Activated naive CD8-positive, alpha-beta T cell treated with anti-CD3 and anti-CD28 coated beads, Interleukin-2, amount 50 U/mL, for 24 hours (primary cell): ENCODE measurements around the gene PPP2R5D.

Source experiments
- ATAC-seq: fragments of 150-1000 bp; cut with Tn5 transposase; one replicate; pipeline ENCODE4 v1.10.0; 2021
- DNase-seq: peaks from one replicate; pipeline ENCODE4 v3.0.0; 2021
- H3K27ac Mint-ChIP-seq: one replicate; pipeline ENCODE4 v1.8.0; 2021; ENCODE audit warnings: mild to moderate bottlenecking, mixed read lengths
- H3K27me3 Mint-ChIP-seq: one replicate; pipeline ENCODE4 v1.8.0; 2021; ENCODE audit warnings: mixed read lengths
- H3K36me3 Mint-ChIP-seq: one replicate; pipeline ENCODE4 v1.8.0; 2021; ENCODE audit warnings: low read depth, mixed read lengths
- H3K4me1 Mint-ChIP-seq: one replicate; pipeline ENCODE4 v1.8.0; 2021; ENCODE audit warnings: mixed read lengths
- H3K4me3 Mint-ChIP-seq: one replicate; pipeline ENCODE4 v1.8.0; 2021; ENCODE audit warnings: mild to moderate bottlenecking, moderate library complexity, mixed read lengths
- H3K9me3 Mint-ChIP-seq: one replicate; pipeline ENCODE4 v1.8.0; 2021; ENCODE audit warnings: mixed read lengths

The PPP2R5D gene

DNA sequence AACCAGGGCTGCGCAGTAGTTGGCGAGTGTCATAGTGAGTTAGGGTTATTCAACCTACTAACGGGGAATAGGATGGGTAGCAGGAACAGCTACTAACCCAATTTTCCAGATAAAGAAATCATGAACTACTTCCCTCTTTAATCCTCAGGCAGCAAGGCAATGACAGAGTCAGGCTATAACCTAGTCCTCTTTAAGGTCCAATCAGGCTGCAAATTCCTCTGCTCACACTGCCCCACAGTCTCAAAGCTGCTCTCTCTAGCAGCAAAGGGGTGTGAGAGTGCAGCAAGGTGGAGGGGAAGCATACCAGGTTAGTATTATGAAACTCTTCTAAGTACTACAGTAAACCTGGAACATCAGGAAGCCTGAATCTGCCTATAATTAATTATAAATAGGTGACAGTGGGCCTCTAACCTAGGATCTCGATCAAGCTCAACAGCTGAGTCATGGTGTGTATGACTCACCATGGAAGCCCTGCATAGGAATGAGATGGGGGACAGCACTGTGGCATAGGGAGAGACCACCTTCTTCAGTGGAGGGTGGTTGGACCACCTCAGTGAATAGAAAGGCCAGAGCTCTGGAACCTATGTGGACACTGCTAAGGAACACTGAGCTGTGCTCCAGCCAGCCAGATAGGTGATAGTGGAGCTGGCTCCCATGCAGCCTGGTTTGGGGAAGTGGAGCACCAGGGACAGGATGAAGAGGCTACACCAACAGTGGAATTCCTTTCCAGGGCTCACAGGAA lies 13.3 kb upstream of the PPP2R5D start:
- no peaks in the 10 kb centered on the region for H3K27me3 Mint-ChIP-seq
- DNase-seq (peak; percentile 38), ATAC-seq (peak; percentile 81)
- no peak overlapping the region for H3K4me3 Mint-ChIP-seq
- H3K4me1 Mint-ChIP-seq: peaks cover 37% of the 10 kb centered on the region
- H3K9me3 Mint-ChIP-seq: no peaks in the 10 kb centered on the region
- H3K36me3 Mint-ChIP-seq: peaks cover 2% of the 10 kb centered on the region
- peak overlapping the region; percentile 5 for H3K27ac Mint-ChIP-seq

GRCh38 chr6:42971746-42972327 lies 12.5 kb upstream of the PPP2R5D start:
- peaks cover 45% of the 10 kb centered on the region for H3K4me1 Mint-ChIP-seq
- H3K27me3 Mint-ChIP-seq: no peaks in the 10 kb centered on the region
- no peak overlapping the region for H3K4me3 Mint-ChIP-seq
- peaks cover 8% of the 10 kb centered on the region for H3K36me3 Mint-ChIP-seq
- no peaks in the 10 kb centered on the region for H3K9me3 Mint-ChIP-seq
- no peak for DNase-seq
- no peak for ATAC-seq
- H3K27ac Mint-ChIP-seq: no peak overlapping the region

GRCh38 chr6:42973926-42974325 lies 10.4 kb upstream of the PPP2R5D start:
- DNase-seq: no peak
- peak overlapping the region; percentile 22 for H3K27ac Mint-ChIP-seq
- no peaks in the 10 kb centered on the region for H3K9me3 Mint-ChIP-seq
- H3K4me3 Mint-ChIP-seq: no peak overlapping the region
- no peaks in the 10 kb centered on the region for H3K27me3 Mint-ChIP-seq
- peaks cover 16% of the 10 kb centered on the region for H3K36me3 Mint-ChIP-seq
- peaks cover 54% of the 10 kb centered on the region for H3K4me1 Mint-ChIP-seq
- no peak for ATAC-seq

GRCh38 chr6:42974919-42975505 lies 9.4 kb upstream of the PPP2R5D start:
- Mint-ChIP-seq H3K9me3 (no peaks in the 10 kb centered on the region), H3K4me1 (peaks cover 65% of the 10 kb centered on the region)

DNA sequence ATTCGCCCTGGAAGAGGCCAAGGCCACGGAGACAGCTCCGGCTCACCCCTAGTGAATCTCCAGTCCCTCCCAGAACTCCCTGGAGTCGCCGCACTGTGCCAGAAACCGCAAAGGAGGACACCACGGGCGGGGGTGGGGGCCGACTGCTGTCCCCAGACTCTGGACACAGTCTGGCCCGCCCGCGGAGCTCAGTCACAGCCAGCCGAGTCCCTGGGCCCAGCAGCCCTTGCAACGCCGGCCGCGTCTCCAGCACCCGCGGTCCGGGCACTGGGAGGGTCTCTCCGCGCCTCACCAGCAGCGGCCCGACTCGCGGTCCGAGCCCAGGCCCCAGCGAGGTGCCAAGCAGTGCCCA lies 5.9 kb upstream of the PPP2R5D start:
- DNase-seq: peak; percentile 23
- Mint-ChIP-seq H3K4me3 (peak overlapping the region; percentile 92), H3K4me1 (peaks cover 58% of the 10 kb centered on the region)

More at GRCh38 chr6:42974919-42975505, 9.4 kb upstream of the PPP2R5D start:
- DNase-seq (peak; percentile 18), ATAC-seq (no peak)
- peaks cover 16% of the 10 kb centered on the region for H3K36me3 Mint-ChIP-seq
- no peaks in the 10 kb centered on the region for H3K27me3 Mint-ChIP-seq
- peak overlapping the region; percentile 11 for H3K4me3 Mint-ChIP-seq
- H3K27ac Mint-ChIP-seq: peak overlapping the region; percentile 76

DNA sequence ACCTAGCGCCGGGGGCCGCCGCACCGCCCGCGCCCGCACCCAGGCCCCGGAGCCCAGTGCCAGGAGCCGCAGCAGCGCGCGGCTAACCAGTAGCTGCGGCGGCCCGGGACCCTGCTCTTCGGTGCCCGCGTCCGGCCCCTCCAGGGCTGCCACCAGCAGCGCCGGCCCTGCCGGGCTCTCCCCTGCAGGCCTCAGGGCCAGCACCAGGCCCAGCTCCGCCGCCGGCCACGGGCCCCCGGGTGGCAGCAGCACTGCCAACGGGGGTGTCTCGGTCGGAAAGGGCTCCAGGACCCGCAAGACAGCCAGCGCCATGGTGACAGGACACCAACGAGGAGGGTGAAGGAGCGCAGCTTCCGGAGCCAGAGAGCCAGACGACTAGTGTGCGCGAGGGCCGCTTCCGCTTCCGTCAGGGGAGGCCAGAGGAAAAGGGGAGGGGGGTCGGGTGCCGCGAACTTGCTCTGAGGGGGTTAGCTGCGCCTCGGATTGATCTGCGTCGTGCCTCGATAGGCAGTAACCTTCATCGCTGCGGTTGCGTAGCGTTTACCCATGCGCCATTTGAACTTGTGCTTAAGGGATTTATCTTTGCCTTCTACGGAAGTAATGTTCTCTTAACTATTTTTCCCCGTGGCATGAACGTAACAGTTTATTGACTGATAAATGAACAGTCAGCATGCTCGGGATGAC lies 5.4 kb upstream of the PPP2R5D start, which contains the start of gene PEX6:
PEX6 (minus strand) TSS at position 343 of the 684 bp plus-strand sequence; CDS start at position 312, 31 bp downstream.
- ATAC-seq (peak; percentile 91), DNase-seq (peak; percentile 88)
- peaks cover 60% of the 10 kb centered on the region for H3K4me1 Mint-ChIP-seq
- H3K36me3 Mint-ChIP-seq: peaks cover 16% of the 10 kb centered on the region
- H3K27ac Mint-ChIP-seq: peak within 1 kb of the TSS; percentile 97
- no peaks in the 10 kb centered on the region for H3K27me3 Mint-ChIP-seq
- peak within 1 kb of the TSS; percentile 92 for H3K4me3 Mint-ChIP-seq
- H3K9me3 Mint-ChIP-seq: no peaks in the 10 kb centered on the region

More for the DNA sequence above, 5.9 kb upstream of the PPP2R5D start:
- H3K27me3 Mint-ChIP-seq: no peaks in the 10 kb centered on the region
- H3K36me3 Mint-ChIP-seq: peaks cover 16% of the 10 kb centered on the region
- ATAC-seq: peak; percentile 2
- peak overlapping the region; percentile 88 for H3K27ac Mint-ChIP-seq
- H3K9me3 Mint-ChIP-seq: no peaks in the 10 kb centered on the region

DNA sequence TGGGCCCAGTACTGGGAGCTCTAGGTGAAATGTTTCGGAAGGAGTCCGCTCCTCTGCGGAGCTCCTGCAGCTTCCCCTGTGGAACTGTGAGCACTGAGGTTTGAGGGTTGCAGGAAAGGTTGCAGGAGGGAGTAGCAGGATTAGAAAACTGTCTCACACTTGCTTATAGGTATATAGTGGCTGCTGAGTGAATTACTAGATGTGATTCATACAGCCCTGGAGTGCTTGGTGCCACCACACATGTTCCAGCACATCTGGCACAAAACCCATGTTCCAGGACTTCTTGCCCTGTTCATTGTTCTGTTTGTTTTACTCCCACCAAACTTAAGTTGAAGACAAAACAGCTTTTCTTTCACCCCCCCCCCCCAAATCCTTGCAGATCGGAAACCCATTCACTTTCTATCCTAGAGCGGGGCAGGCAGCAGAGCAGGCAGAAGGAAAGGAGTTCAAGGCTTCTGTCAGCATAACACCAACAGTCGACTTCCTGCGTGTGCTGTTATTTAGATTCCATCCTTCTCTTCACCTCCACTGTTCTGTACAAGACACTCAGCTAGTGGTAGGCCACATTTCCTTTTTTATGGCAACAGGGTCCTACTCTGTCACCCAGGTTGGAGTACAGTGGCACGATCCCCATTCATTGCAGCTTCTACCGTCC lies 4.7 kb upstream of the PPP2R5D start:
- Mint-ChIP-seq H3K4me1 (peaks cover 58% of the 10 kb centered on the region), H3K4me3 (peak overlapping the region; percentile 89), H3K9me3 (no peaks in the 10 kb centered on the region), H3K27ac (peak overlapping the region; percentile 97), H3K27me3 (no peaks in the 10 kb centered on the region), H3K36me3 (peaks cover 16% of the 10 kb centered on the region)
- DNase-seq: no peak
- ATAC-seq: peak; percentile 47

DNA sequence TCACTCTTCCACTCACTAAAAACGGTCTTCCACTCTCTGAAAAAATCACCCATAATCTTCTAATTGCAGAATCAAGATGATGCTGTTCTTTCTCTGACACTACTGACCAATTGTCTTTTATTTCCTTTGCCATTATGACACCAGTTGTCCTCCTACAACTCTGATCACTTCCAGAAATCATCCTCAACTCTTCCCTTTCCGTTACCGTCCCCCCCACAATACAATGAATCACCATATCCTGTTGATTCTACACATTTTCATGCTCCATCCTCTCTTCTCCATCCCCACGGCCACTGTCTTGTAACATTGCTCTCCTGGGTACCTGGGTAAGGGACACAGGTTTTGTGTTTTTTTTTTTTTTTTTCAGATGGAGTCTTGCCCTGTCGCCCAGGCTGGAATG lies 2.5 kb upstream of the PPP2R5D start:
- H3K27ac Mint-ChIP-seq: peak overlapping the region; percentile 29
- H3K4me3 Mint-ChIP-seq: no peak overlapping the region
- H3K4me1 Mint-ChIP-seq: peaks cover 58% of the 10 kb centered on the region

DNA sequence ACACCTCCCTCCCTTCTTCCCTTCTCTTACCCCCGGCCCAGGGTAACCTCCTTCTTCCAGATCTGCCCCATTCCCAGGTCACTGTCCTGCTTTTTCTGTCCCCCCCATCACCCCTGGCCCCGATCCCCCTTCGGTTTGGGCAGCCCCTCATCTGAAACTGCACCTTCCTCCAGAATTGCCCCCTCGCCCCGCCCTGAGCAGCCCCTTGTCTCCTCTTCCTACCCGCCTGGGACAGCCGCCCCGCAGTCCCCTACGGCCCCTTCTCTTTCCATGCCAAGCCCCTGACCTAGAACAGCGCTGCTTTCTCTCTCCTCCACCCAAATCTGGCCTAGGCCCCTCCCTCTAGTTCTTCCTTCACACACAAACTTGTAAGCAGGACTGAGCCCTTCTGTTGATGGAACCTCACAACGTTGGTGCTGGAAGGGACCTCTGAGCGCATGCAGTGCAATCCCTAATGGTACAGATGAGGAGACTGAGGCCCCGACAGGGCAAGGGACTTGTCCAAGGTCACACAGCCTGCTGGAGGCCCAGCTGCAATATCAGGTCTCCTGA lies 630 bp downstream of the PPP2R5D start:
- Mint-ChIP-seq H3K36me3 (peaks cover 8% of the 10 kb centered on the region), H3K4me3 (peak overlapping the region; percentile 86), H3K27me3 (no peaks in the 10 kb centered on the region), H3K9me3 (no peaks in the 10 kb centered on the region), H3K27ac (peak overlapping the region; percentile 64), H3K4me1 (peaks cover 44% of the 10 kb centered on the region)
- DNase-seq: peak; percentile 18
- no peak for ATAC-seq

More for the DNA sequence above, 2.5 kb upstream of the PPP2R5D start:
- DNase-seq (no peak), ATAC-seq (no peak)
- H3K27me3 Mint-ChIP-seq: no peaks in the 10 kb centered on the region
- H3K9me3 Mint-ChIP-seq: no peaks in the 10 kb centered on the region
- peaks cover 8% of the 10 kb centered on the region for H3K36me3 Mint-ChIP-seq

DNA sequence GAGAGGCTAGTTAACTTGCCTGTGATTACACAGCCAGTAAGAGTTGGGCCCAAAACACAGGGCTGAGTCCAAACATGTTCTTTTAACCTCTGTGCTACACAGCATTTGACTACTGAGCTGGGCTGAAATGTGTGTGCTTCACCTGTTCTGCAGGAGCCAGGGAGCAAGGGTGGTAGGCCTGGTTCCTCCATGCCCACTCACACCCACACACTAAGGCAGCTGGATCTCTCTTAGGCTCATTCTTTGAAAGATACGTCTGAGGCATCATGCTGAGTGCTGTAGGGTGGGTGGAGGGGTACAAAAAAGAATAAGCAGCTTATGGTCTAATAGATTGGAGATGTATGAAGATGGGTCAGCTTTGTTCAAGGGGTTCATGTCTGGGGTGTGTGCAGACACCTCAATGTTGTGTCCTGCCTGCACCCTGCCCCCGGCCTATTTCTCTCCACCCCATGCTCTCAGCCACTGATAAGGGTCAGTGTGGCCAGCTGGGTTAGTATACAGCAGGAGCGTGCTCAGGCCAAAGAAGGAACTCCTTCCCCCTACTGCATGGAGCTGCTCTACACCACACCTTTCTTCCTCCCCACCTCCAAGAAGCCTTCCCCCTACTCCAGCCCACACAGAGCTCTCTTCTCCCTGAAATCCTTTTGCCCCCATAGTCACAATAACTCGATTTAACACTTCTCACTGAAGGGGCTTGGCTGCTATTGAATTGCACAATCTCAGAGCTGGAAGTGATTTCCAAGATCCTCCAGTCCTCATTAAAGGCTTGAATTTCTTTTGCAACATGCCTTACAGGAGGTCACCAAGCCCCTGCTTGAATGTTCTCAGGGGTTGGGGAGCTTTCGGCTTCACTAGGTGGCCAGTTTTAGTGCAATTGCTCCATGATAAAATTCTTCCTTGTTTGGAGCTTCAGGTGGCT lies 3.4 kb downstream of the PPP2R5D start:
- no peak overlapping the region for H3K27ac Mint-ChIP-seq
- H3K36me3 Mint-ChIP-seq: peaks cover 9% of the 10 kb centered on the region
- DNase-seq (no peak), ATAC-seq (no peak)
- H3K27me3 Mint-ChIP-seq: no peaks in the 10 kb centered on the region
- no peaks in the 10 kb centered on the region for H3K9me3 Mint-ChIP-seq
- H3K4me1 Mint-ChIP-seq: peaks cover 33% of the 10 kb centered on the region
- no peak overlapping the region for H3K4me3 Mint-ChIP-seq

DNA sequence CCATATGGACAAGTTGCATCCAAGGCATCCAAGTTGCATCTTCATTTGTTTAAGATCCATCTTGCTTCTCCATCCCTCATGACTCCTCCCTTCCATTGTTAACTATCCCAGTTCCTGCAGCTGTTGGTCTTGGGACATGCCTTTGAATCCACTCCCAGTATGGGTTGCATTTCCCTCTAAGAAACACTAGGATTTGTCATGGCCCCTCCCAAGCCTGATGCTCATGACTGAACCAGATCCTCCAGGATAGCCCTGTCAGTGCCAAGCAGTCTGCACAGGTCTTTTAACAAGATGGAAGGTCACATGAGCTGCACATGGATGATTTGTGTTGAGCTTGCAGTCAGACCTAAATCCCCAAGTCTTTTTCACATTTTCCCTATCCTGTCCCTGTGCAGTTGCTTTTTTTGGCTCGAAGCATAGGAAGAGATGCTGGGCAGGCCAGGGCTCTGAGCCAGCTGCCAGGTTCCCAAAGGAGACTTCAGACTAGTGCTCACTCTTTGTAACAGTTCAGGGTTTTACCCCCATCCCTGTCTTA lies 4.2 kb downstream of the PPP2R5D start:
- peaks cover 31% of the 10 kb centered on the region for H3K4me1 Mint-ChIP-seq
- no peak for ATAC-seq

GRCh38 chr6:42989923-42990322 lies 5.6 kb downstream of the PPP2R5D start:
- DNase-seq: no peak
- Mint-ChIP-seq H3K9me3 (no peaks in the 10 kb centered on the region), H3K27ac (no peak overlapping the region), H3K27me3 (no peaks in the 10 kb centered on the region), H3K4me1 (peaks cover 25% of the 10 kb centered on the region), H3K36me3 (peaks cover 12% of the 10 kb centered on the region), H3K4me3 (no peak overlapping the region)
- ATAC-seq: no peak

More for the DNA sequence above, 4.2 kb downstream of the PPP2R5D start:
- no peaks in the 10 kb centered on the region for H3K9me3 Mint-ChIP-seq
- H3K27me3 Mint-ChIP-seq: no peaks in the 10 kb centered on the region
- no peak overlapping the region for H3K27ac Mint-ChIP-seq
- no peak for DNase-seq
- H3K36me3 Mint-ChIP-seq: peaks cover 12% of the 10 kb centered on the region
- no peak overlapping the region for H3K4me3 Mint-ChIP-seq

GRCh38 chr6:42993445-42993844 lies 9.1 kb downstream of the PPP2R5D start:
- H3K4me1 Mint-ChIP-seq: no peaks in the 10 kb centered on the region
- no peak overlapping the region for H3K4me3 Mint-ChIP-seq
- no peaks in the 10 kb centered on the region for H3K27me3 Mint-ChIP-seq
- DNase-seq (no peak), ATAC-seq (no peak)
- no peak overlapping the region for H3K27ac Mint-ChIP-seq
- H3K36me3 Mint-ChIP-seq: peaks cover 12% of the 10 kb centered on the region
- no peaks in the 10 kb centered on the region for H3K9me3 Mint-ChIP-seq
